Testis (tissue), 3 donors: ENCODE data around the gene GID8. TPM values are rescaled to one million over a fixed set of nuclear protein-coding genes. Genes with fewer than 3 reads are reported as not detected.
A peak's percentile ranks its signal among the peaks of the same experiment; 100 is the strongest.

ENCODE experiments used
- DNase-seq: peaks from one replicate; pipeline ENCODE4 v3.0.0-alpha.2; 2019
- H3K27ac ChIP-seq, 2 donors: fragments of 200-600 bp; sonication (generic); one replicate each; pipeline ENCODE4 v1.5.1; 2019
- H3K27me3 ChIP-seq: fragments of 200-600 bp; sonication (generic); one replicate; pipeline ENCODE4 v1.5.1; 2019
- H3K36me3 ChIP-seq: fragments of 200-600 bp; sonication (generic); one replicate; pipeline ENCODE4 v1.5.1; 2017; ENCODE audit warnings: low read depth; ENCODE audit errors: missing control alignments
- H3K4me1 ChIP-seq: fragments of 200-600 bp; sonication (generic); one replicate; pipeline ENCODE4 v1.5.1; 2019
- H3K4me3 ChIP-seq, 2 donors: fragments of 200-600 bp; sonication (generic); one replicate each; pipeline ENCODE4 v1.5.1; 2017 to 2019
- H3K9me3 ChIP-seq: fragments of 200-600 bp; sonication (generic); one replicate; pipeline ENCODE4 v1.5.1; 2017
- POLR2A ChIP-seq: fragments of 450-650 bp; IDR thresholded peaks from one replicate; pipeline ENCODE4 v1.6.1; 2017; ENCODE audit warnings: antibody characterized with exemption, mild to moderate bottlenecking, moderate library complexity
- WGBS, 2 donors: methylation state at CpG; one replicate each; pipeline ENCODE4 v1.1.5; 2018; 5-methylcytosine and 5-hydroxymethylcytosine counted together
- intact Hi-C: fragments of 100-400 bp; cut with DNase I; formaldehyde crosslinking; loops from one replicate; pipeline ENCODE4 v1.15.1; 2023; ENCODE audit warnings: low total_unique reads
- polyA plus RNA-seq: library from polyadenylated mRNA; stranded (reverse); fragments of 350-450 nt; fragmentation: Illumina TruSeq; extraction: RNeasy Lipid Tissue Mini Kit (QIAGEN cat#74804); gene quantifications from one replicate; pipeline ENCODE4 v1.2.3, GENCODE V29; 2014; ENCODE audit warnings: low read depth, low replicate concordance; ENCODE audit not compliant: insufficient read depth
- total RNA-seq, 2 donors: library from RNA; depleted of rRNA; stranded (reverse); fragments of >200 nt; gene quantifications; one replicate each; pipeline ENCODE4 v1.2.3, GENCODE V29; 2016
- TF ChIP-seq, protein P1 (sequence below), 3 experiments: fragments of 450-650 bp in 2 of 3; fragments of 200-600 bp in 1 of 3; sonication (generic) in 1 of 3; IDR thresholded peaks; one replicate each; pipeline ENCODE4 v1.5.1; 2016 to 2019; ENCODE audit warnings: antibody characterized with exemption in 3 of 3, mild to moderate bottlenecking in 2 of 3, moderate library complexity in 1 of 3

The GID8 gene
- total and polyA plus RNA-seq, 3 donors from 2014 or later, result 27.3 to 42.6 (median 41.9) TPM

DNA sequence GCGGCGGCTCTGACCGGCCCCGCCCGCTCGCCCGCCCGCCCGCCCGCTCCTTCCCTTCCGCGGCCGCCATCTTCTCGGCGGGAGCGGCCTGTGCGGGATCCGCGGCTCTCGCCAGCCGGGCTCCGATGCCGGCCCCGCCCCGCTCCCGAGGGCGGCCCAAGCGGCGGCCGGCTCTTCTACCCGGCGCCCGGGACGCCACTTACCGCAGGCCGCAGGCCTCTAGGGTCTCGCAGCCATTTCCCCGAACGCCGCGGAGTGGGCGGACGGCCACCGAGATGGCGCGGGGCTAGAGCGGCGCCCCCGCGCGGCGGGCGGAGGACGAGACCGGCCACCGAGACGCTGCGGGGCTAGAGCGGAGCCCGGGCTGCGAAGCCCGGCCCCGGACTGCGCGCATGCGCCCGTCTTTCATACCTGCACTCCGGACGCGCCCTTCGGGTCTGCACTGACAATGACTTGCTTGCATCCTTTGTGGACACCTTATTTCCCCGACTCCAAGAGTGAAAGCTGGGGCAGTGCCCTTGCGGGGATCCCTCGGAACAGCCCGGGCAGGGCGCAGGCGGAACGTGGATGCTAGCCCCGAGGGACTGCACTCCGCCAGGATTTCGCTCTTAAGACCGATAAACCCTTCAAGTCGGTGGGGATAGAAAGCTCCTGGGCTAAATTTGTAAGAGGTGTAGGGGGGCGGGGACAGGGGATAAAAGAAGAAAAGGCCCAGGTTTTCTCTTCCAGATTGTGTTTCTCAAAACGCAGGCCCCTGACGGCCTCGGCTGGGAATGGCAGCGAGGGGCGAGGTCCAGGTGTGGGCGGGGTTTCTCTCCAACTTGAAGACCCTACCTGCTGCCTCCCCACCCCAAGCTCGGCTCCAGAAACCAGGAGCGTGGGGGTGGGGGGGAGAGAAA is 11.5 kb upstream of the GID8 start, which contains the start of gene DIDO1:
Gene DIDO1 (minus strand): TSS at position 277 of the 899 bp plus-strand sequence.
- Histone ChIP-seq H3K27ac (peak within 1 kb of the TSS; percentile 98 to 99), H3K9me3 (no peaks in the 10 kb centered on the region), H3K4me3 (peak within 1 kb of the TSS; percentile 99 to 100), H3K4me1 (peaks cover 56% of the 10 kb centered on the region), H3K36me3 (no peaks in the 10 kb centered on the region), H3K27me3 (no peaks in the 10 kb centered on the region)
- intact Hi-C loops, result no loop called here
- DNase-seq, result peak; percentile 93
- WGBS, 2 donors, result 1 to 2% methylated on average over 28 to 63 of the region's 92 CpGs
- no peak for TF ChIP-seq POLR2A
- TF ChIP-seq, protein P1, sequence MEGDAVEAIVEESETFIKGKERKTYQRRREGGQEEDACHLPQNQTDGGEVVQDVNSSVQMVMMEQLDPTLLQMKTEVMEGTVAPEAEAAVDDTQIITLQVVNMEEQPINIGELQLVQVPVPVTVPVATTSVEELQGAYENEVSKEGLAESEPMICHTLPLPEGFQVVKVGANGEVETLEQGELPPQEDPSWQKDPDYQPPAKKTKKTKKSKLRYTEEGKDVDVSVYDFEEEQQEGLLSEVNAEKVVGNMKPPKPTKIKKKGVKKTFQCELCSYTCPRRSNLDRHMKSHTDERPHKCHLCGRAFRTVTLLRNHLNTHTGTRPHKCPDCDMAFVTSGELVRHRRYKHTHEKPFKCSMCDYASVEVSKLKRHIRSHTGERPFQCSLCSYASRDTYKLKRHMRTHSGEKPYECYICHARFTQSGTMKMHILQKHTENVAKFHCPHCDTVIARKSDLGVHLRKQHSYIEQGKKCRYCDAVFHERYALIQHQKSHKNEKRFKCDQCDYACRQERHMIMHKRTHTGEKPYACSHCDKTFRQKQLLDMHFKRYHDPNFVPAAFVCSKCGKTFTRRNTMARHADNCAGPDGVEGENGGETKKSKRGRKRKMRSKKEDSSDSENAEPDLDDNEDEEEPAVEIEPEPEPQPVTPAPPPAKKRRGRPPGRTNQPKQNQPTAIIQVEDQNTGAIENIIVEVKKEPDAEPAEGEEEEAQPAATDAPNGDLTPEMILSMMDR (IDR thresholded peaks at IDR 0.05), result peak; percentile 36 to 76 (median 58)

DNA sequence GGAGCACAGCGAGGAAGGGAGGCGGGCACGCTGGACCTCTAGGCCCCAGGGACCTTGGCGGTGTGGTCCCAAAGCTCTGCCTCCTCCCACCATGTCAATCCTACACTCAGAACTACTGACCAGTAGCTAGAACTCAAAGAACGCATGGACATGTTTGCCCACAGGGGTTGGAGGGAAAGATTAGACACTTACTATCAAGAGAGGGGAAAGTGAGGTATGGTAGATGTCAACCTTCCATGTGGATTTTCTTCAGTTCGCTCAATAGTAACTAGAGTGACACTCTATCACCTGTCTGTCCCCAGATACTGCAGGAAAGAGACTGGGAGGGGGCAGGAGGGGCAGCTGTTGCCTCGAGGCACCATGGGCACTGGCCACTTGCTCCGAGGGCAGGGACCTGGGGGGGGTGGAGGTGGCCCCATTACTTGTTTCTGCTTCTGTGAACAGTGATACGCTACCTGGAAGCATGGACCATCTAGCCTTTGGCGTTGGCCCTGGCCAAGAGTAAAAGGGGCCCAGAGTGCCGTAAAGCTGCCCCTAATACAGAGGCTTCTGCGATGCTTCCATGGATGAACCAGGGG is 10.7 kb upstream of the GID8 start:
- Histone ChIP-seq H3K36me3 (no peaks in the 10 kb centered on the region), H3K4me1 (peaks cover 53% of the 10 kb centered on the region), H3K4me3 (peak overlapping the region; percentile 99 to 100), H3K27ac (peak overlapping the region; percentile 98 to 99), H3K27me3 (no peaks in the 10 kb centered on the region), H3K9me3 (no peaks in the 10 kb centered on the region)
- no peak for DNase-seq
- intact Hi-C loops, result no loop called here
- WGBS, 2 donors, result 54 to 58% methylated on average over 12 of the region's 12 CpGs
- no peak for TF ChIP-seq POLR2A
- TF ChIP-seq, protein P1 (IDR thresholded peaks at IDR 0.05), result no peak

DNA sequence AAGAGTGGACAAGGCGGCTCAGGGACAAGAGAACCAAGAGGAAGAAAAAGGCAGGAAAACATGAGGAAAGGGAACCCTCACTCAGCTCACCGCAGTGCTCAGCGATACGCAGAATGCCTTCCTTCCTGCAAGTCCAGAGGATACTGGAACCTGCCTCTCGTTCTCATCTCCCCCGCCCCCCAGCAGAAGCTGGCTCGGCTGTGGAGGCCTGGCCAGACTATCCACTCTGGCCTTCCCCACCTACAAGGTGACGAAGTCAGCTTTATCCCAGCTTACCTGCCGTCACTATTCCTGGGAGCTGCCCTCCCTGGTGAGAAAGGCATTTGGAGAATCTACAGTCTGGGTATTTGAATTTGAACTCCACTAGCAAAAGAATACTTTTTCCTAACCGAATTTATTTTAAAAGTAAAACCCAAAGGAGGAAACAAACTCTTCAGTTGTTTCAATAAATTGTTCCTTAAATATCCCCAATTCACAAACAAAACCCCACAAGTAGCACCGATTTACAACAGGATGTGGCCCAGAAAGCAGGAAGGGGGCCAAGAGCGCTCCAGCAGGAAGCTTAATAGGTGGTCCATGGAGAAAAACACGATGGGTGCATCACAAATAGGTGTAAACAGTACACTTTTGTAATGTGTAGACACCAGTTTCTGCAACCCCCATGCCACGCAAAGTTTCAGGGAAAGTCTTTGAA is 9.6 kb upstream of the GID8 start:
- intact Hi-C loops, result no loop called here
- no peak for DNase-seq
- peaks cover 43% of the 10 kb centered on the region for H3K4me1 ChIP-seq
- WGBS, 2 donors, result 21 to 36% methylated on average over 14 of the region's 14 CpGs
- H3K9me3 ChIP-seq, result no peaks in the 10 kb centered on the region
- H3K4me3 ChIP-seq, result peak overlapping the region; percentile 40 to 64
- peak overlapping the region; percentile 69 to 86 for H3K27ac ChIP-seq
- no peaks in the 10 kb centered on the region for H3K27me3 ChIP-seq
- TF ChIP-seq, protein P1 (IDR thresholded peaks at IDR 0.05), result no peak
- TF ChIP-seq POLR2A, result no peak
- no peaks in the 10 kb centered on the region for H3K36me3 ChIP-seq

DNA sequence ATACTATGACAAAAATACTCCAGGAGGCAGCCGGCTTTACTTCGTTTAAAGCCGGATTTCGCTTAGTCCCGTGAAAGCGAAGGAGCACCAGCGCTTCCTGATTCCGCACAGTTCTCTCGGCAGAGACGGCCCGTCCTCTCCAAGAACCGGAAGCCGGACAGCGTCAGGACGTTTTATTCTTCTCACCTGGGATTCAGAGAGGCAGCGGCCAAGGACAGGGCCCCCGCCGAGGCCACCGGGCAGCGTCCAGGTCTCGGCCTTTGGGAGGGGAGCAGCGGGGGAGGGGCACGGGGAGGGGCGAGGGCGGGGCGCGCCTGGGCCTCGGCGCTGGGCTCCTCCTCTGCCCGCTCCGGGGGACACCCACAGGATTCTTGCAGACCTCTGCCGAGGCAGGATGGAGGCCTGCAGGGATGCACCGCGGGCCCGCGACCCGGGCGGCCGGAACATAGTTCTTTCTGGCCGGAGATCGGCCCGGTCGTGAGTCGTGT is 8.9 kb upstream of the GID8 start:
- DNase-seq, result peak; percentile 82
- H3K4me1 ChIP-seq, result peaks cover 38% of the 10 kb centered on the region
- intact Hi-C loops, result no loop called here

More for the DNA sequence above, 8.9 kb upstream of the GID8 start:
- no peaks in the 10 kb centered on the region for H3K36me3 ChIP-seq
- TF ChIP-seq, protein P1 (IDR thresholded peaks at IDR 0.05), result no peak
- no peak for TF ChIP-seq POLR2A
- 1% methylated on average over 14 to 42 of the region's 44 CpGs for WGBS, 2 donors
- H3K27me3 ChIP-seq, result no peaks in the 10 kb centered on the region
- peak overlapping the region; percentile 69 to 86 for H3K27ac ChIP-seq
- peak overlapping the region; percentile 40 to 64 for H3K4me3 ChIP-seq
- H3K9me3 ChIP-seq, result no peaks in the 10 kb centered on the region
